Peyer's patch (tissue), 4 donors: Measurements from ENCODE around the gene PCDHGC3. TPM values are rescaled to one million over a fixed set of nuclear protein-coding genes. Genes with fewer than 3 reads are reported as not detected.

ENCODE experiments used
- DNase-seq, 3 donors: peaks; one replicate each; pipeline ENCODE4 v3.0.0-alpha.2; 2017 to 2019
- H3K27ac ChIP-seq, 4 donors: fragments of 200-600 bp; sonication (generic); one replicate each; pipeline ENCODE4 v1.5.1; 2016 to 2019
- H3K27me3 ChIP-seq, 2 donors: fragments of 200-600 bp; sonication (generic); one replicate each; pipeline ENCODE4 v1.5.1; 2019
- H3K36me3 ChIP-seq, 3 donors: fragments of 200-600 bp; sonication (generic); one replicate each; pipeline ENCODE4 v1.5.1; 2016 to 2019
- H3K4me1 ChIP-seq, 4 donors: fragments of 200-600 bp; sonication (generic); one replicate each; pipeline ENCODE4 v1.5.1; 2016 to 2019
- H3K4me3 ChIP-seq, 4 donors: fragments of 200-600 bp; sonication (generic); 1 replicate in 3 of 4; 2 replicates in 1 of 4; pipeline ENCODE4 v1.5.1; 2016 to 2019; ENCODE audit warnings: mild to moderate bottlenecking in 1 of 4
- H3K9me3 ChIP-seq, 4 donors: fragments of 200-600 bp; sonication (generic); one replicate each; pipeline ENCODE4 v1.5.1; 2016 to 2019; ENCODE audit warnings: mild to moderate bottlenecking in 1 of 4
- POLR2A ChIP-seq, 2 donors: fragments of 450-650 bp; IDR thresholded peaks; one replicate each; pipeline ENCODE4 v1.5.1; 2017; ENCODE audit warnings: antibody characterized with exemption in 2 of 2, mild to moderate bottlenecking in 2 of 2, moderate library complexity in 2 of 2
- total RNA-seq, 4 donors: library from RNA; depleted of rRNA; stranded (reverse); fragments of >200 nt; gene quantifications; one replicate each; pipeline ENCODE4 v1.1.0, GENCODE V29; 2016
- TF ChIP-seq, protein P1 (sequence below), 6 experiments: fragments of 450-650 bp in 4 of 6; fragments of 200-600 bp in 2 of 6; sonication (generic) in 1 of 6; IDR thresholded peaks; one replicate each; pipeline ENCODE4 v1.5.1; 2017 to 2019; ENCODE audit warnings: antibody characterized with exemption in 6 of 6, mild to moderate bottlenecking in 3 of 6, moderate library complexity in 1 of 6

The PCDHGC3 gene
- total RNA-seq, 4 donors from 2014 or later = 10.2 to 29.7 (median 16.7) TPM

DNA sequence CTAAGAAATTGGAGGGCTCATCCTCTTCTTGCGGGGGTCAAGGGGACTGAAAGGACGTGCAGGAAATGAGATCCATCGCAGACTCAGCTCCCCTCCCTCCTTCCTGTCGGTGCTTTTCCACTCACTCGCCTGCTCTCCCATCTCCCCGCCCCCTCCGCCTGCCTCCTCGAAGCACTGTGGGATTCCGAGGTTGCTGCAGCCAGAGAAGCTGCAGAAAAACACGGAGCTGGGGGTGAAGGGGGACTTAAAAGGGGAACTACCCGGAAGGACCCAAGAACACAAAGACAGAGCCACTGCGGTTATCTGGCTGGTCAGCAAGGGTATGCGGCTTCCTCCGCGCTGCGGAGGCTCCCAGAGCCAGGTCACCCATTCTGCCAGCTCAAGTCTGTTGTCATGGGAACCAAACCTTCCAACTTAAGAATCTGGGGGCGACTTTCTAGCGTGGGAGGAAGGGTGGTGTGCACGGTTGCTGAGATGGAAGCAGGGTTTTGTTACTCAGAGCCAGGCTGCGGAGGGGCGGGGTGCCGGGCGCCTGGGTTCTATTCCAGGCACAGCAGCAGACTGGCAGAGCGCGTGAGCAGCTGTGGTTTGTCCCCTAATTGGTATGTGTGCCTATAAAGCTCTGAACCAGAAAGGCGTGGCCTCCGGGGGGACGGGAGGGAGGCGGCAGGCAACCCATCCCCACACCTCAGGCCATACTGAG, 38.0 kb downstream of the PCDHGC3 start:
- Histone ChIP-seq H3K9me3 (no peaks in the 10 kb centered on the region), H3K4me3 (peak overlapping the region; percentile 43 to 58 (median 48)), H3K27ac (peak overlapping the region; percentile 47 to 86 (median 76)), H3K27me3 (no peaks in the 10 kb centered on the region), H3K4me1 (peaks cover 0 to 21% (median 17%) of the 10 kb centered on the region in 4 donors), H3K36me3 (peaks cover 0 to 38% (median 0%) of the 10 kb centered on the region in 3 donors)
- DNase-seq = peak in 2 of 3 donors; percentile 71 to 76
- TF ChIP-seq, protein P1, sequence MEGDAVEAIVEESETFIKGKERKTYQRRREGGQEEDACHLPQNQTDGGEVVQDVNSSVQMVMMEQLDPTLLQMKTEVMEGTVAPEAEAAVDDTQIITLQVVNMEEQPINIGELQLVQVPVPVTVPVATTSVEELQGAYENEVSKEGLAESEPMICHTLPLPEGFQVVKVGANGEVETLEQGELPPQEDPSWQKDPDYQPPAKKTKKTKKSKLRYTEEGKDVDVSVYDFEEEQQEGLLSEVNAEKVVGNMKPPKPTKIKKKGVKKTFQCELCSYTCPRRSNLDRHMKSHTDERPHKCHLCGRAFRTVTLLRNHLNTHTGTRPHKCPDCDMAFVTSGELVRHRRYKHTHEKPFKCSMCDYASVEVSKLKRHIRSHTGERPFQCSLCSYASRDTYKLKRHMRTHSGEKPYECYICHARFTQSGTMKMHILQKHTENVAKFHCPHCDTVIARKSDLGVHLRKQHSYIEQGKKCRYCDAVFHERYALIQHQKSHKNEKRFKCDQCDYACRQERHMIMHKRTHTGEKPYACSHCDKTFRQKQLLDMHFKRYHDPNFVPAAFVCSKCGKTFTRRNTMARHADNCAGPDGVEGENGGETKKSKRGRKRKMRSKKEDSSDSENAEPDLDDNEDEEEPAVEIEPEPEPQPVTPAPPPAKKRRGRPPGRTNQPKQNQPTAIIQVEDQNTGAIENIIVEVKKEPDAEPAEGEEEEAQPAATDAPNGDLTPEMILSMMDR (IDR thresholded peaks at IDR 0.05) = no peak
- TF ChIP-seq POLR2A (IDR thresholded peaks at IDR 0.05) = no peak

DNA sequence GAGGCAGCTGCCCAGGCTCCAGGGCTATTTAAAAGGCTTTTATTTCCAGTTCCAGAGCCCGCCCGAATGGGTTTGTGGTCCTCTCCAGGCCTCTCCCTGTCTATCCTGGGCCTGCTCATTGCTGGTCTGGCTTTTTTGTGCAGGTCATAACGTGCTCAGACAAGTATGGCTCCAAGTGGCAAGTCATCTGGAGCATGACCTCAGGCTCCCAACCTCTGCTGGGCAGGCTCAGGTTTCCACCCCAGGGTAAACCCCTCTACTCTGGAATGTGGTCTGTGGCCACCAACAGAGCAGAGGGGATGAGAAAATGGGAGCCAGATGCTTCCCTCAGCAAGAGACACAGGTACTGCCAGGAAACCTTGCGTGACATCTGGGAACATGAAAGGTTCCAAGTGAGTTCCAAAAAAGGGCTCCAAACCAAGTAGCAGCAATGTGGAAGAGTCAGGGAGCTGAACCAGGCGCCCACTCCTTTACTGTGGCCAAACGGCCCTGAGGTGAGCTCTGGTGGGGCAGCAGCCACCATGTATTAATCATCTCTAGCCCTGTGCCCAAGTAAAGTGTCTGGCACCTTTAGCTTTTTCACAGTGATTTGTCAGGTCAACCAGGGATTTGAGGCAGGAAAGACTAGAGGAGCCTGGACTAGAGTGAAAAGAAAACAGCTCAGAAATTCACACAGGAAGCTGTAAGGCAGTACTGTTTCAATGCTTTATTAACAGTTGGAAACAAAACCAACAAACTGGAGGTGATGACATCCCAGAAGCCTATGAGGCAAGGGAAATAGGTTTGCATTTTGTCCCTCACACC, 38.8 kb downstream of the PCDHGC3 start:
- no peak for DNase-seq
- Histone ChIP-seq H3K4me3 (peak overlapping the region in 2 of 4 donors; percentile 50 to 58), H3K27ac (peak overlapping the region; percentile 20 to 86 (median 76)), H3K4me1 (peaks cover 0 to 21% (median 13%) of the 10 kb centered on the region in 4 donors), H3K9me3 (no peaks in the 10 kb centered on the region), H3K36me3 (peaks cover 0 to 46% (median 0%) of the 10 kb centered on the region in 3 donors), H3K27me3 (no peaks in the 10 kb centered on the region)
- TF ChIP-seq POLR2A (IDR thresholded peaks at IDR 0.05) = no peak
- TF ChIP-seq, protein P1 (IDR thresholded peaks at IDR 0.05) = no peak

- Histone ChIP-seq H3K36me3 (peaks cover 0 to 51% (median 0%) of the 10 kb centered on the region in 3 donors), H3K27ac (peak overlapping the region in 2 of 4 donors; percentile 75 to 86), H3K27me3 (no peaks in the 10 kb centered on the region), H3K9me3 (no peaks in the 10 kb centered on the region), H3K4me3 (no peak overlapping the region), H3K4me1 (peaks cover 0 to 18% (median 10%) of the 10 kb centered on the region in 4 donors)
- no peak for TF ChIP-seq POLR2A (IDR thresholded peaks at IDR 0.05)
- TF ChIP-seq, protein P1 (IDR thresholded peaks at IDR 0.05) = no peak
- no peak for DNase-seq
Measured at GRCh38 chr5:141515141-141515540, 39.4 kb downstream of the PCDHGC3 start.

- no peak for DNase-seq
- Histone ChIP-seq H3K27ac (no peak overlapping the region), H3K4me1 (peaks cover 0 to 18% (median 10%) of the 10 kb centered on the region in 4 donors)
Measured at GRCh38 chr5:141515946-141516671, 40.3 kb downstream of the PCDHGC3 start.

DNA sequence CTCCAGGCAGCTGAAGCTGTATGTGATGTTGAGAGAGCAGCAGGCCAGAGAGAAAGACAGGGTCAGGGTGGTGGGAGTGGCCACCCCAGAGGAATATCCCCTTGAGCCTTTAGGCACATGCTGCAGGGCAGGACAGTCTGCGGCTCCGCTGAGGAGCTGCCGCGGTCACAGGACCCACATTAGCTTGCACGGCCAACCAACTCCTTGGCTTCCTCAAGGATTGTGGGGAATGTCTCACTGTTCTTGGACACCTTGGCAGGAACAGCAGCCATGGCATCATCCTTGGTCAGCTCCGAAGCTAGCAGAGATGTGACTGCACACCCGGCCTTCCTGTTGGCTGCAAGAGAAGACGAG, 40.9 kb downstream of the PCDHGC3 start:
- no peak overlapping the region for H3K27ac ChIP-seq

More at GRCh38 chr5:141515946-141516671, 40.3 kb downstream of the PCDHGC3 start:
- no peaks in the 10 kb centered on the region for H3K27me3 ChIP-seq
- H3K36me3 ChIP-seq = peaks cover 0 to 55% (median 0%) of the 10 kb centered on the region in 3 donors
- H3K9me3 ChIP-seq = no peaks in the 10 kb centered on the region
- H3K4me3 ChIP-seq = no peak overlapping the region
- TF ChIP-seq POLR2A (IDR thresholded peaks at IDR 0.05) = no peak
- TF ChIP-seq, protein P1 (IDR thresholded peaks at IDR 0.05) = no peak

More for the DNA sequence above, 40.9 kb downstream of the PCDHGC3 start:
- DNase-seq = no peak
- Histone ChIP-seq H3K36me3 (peaks cover 0 to 51% (median 0%) of the 10 kb centered on the region in 3 donors), H3K9me3 (no peaks in the 10 kb centered on the region), H3K4me1 (peaks cover 0 to 22% (median 9%) of the 10 kb centered on the region in 4 donors), H3K4me3 (no peak overlapping the region), H3K27me3 (no peaks in the 10 kb centered on the region)
- no peak for TF ChIP-seq POLR2A (IDR thresholded peaks at IDR 0.05)
- TF ChIP-seq, protein P1 (IDR thresholded peaks at IDR 0.05) = no peak
